HepG2 (cell line): Measurements from ENCODE around the gene SWSAP1. TPM values are rescaled to one million over a fixed set of nuclear protein-coding genes. Genes with fewer than 3 reads are reported as not detected.

Experiments used
- AKAP8 ChIP-seq: sonication (generic); formaldehyde crosslinking; IDR thresholded peaks from 2 replicates; pipeline ENCODE4 v1.5.1; 2020; ENCODE audit warnings: mild to moderate bottlenecking, missing genetic modification reagents
- ATRX ChIP-seq: sonication (generic); formaldehyde crosslinking; IDR thresholded peaks from 2 replicates; pipeline ENCODE4 v1.4.0; 2020; ENCODE audit warnings: missing genetic modification reagents, borderline replicate concordance
- GABPA ChIP-seq, 2 experiments: IDR thresholded peaks; 2 replicates each; pipeline ENCODE4 v1.6.1; 2011 to 2016; ENCODE audit warnings: low read depth in 2 of 2, low read length in 1 of 2, missing biosample characterization in 1 of 2, missing genetic modification characterization in 1 of 2
- GABPB1 ChIP-seq: IDR thresholded peaks from 2 replicates; pipeline ENCODE4 v1.6.1; 2016; ENCODE audit warnings: mild to moderate bottlenecking, missing genetic modification reagents, moderate library complexity, missing compliant biosample characterization
- MTA3 ChIP-seq: sonication (generic); formaldehyde crosslinking; IDR thresholded peaks from 2 replicates; pipeline ENCODE4 v1.4.0; 2020; ENCODE audit warnings: missing genetic modification reagents
- NFKBIZ ChIP-seq: IDR thresholded peaks from 2 replicates; pipeline ENCODE4 v1.6.1; 2018; ENCODE audit warnings: missing genetic modification reagents, missing compliant biosample characterization
- ONECUT2 ChIP-seq: sonication (generic); formaldehyde crosslinking; IDR thresholded peaks from 2 replicates; pipeline ENCODE4 v1.4.0; 2020; ENCODE audit warnings: missing genetic modification reagents
- RFXANK ChIP-seq: IDR thresholded peaks from 2 replicates; pipeline ENCODE4 v1.6.1; 2016
- TAF15 ChIP-seq: fragments of 200-400 bp; formaldehyde crosslinking; IDR thresholded peaks from one replicate; pipeline ENCODE4 v1.6.1; 2018; ENCODE audit warnings: mild to moderate bottlenecking, low read depth, low read length; ENCODE audit not compliant: poor library complexity, severe bottlenecking
- TCF12 ChIP-seq, 2 experiments: fragments of 450-650 bp in 1 of 2; sonication (generic) in 1 of 2; formaldehyde crosslinking in 1 of 2; IDR thresholded peaks; 2 replicates each; pipeline versions ENCODE4 v1.6.1 to v1.8.0; 2017 to 2022; ENCODE audit warnings: antibody characterized with exemption in 1 of 2, mild to moderate bottlenecking in 1 of 2, missing genetic modification reagents in 1 of 2, moderate library complexity in 1 of 2
- THRA ChIP-seq: sonication (generic); formaldehyde crosslinking; IDR thresholded peaks from 2 replicates; pipeline ENCODE4 v1.4.0; 2020; ENCODE audit warnings: missing genetic modification reagents, borderline replicate concordance
- TMF1 ChIP-seq: sonication (generic); formaldehyde crosslinking; IDR thresholded peaks from 2 replicates; pipeline ENCODE4 v1.8.1; 2022; ENCODE audit warnings: low read depth, missing genetic modification reagents
- ZBTB37 ChIP-seq: sonication (generic); formaldehyde crosslinking; IDR thresholded peaks from 2 replicates; pipeline ENCODE4 v1.4.0; 2020; ENCODE audit warnings: mild to moderate bottlenecking, missing genetic modification reagents
- ZFP90 ChIP-seq: sonication (generic); formaldehyde crosslinking; IDR thresholded peaks from 2 replicates; pipeline ENCODE4 v1.8.0; 2022; ENCODE audit warnings: missing genetic modification reagents, mild to moderate bottlenecking, inconsistent platforms, borderline replicate concordance
- ZMYM2 ChIP-seq: sonication (generic); formaldehyde crosslinking; IDR thresholded peaks from 2 replicates; pipeline ENCODE4 v1.8.0; 2022; ENCODE audit warnings: mild to moderate bottlenecking, missing genetic modification reagents
- ZNF224 ChIP-seq: sonication (generic); formaldehyde crosslinking; IDR thresholded peaks from 2 replicates; pipeline ENCODE4 v1.5.0; 2020; ENCODE audit warnings: mild to moderate bottlenecking, missing genetic modification reagents
- ZNF282 ChIP-seq: fragments of 450-650 bp; IDR thresholded peaks from 2 replicates; pipeline ENCODE4 v1.6.1; 2018; ENCODE audit not compliant: partially characterized antibody
- ZNF75D ChIP-seq: sonication (generic); formaldehyde crosslinking; IDR thresholded peaks from 2 replicates; pipeline ENCODE4 v1.8.1; 2023; ENCODE audit warnings: missing genetic modification reagents, mild to moderate bottlenecking, borderline replicate concordance
- ZNF766 ChIP-seq: sonication (generic); formaldehyde crosslinking; IDR thresholded peaks from 2 replicates; pipeline ENCODE4 v1.5.0; 2020; ENCODE audit warnings: missing genetic modification reagents, borderline replicate concordance
- ZSCAN12 ChIP-seq: sonication (generic); formaldehyde crosslinking; IDR thresholded peaks from 2 replicates; pipeline ENCODE4 v1.9.0; 2021; ENCODE audit warnings: mild to moderate bottlenecking, missing genetic modification reagents
- ZSCAN9 ChIP-seq: IDR thresholded peaks from 2 replicates; pipeline ENCODE4 v1.6.1; 2016; ENCODE audit warnings: borderline replicate concordance
- polyA plus RNA-seq, 8 experiments: library from polyadenylated mRNA; depleted of rRNA in 3 of 8; stranded (reverse) in 7 of 8; unstranded in 1 of 8; fragments of >200 nt; fragmentation: Illumina TruSeq in 4 of 8; extraction: Trizol in 4 of 8; gene quantifications; 2 replicates each; pipeline versions ENCODE4 v1.2.1 to v1.2.3, GENCODE V29; 2011 to 2016; ENCODE audit warnings: low read depth in 4 of 8, missing spikeins in 1 of 8, mixed read lengths in 1 of 8; ENCODE audit not compliant: insufficient read depth in 1 of 8
- total RNA-seq, 5 experiments: library from RNA; depleted of rRNA; stranded (reverse); fragments of >200 nt; fragmentation: Illumina TruSeq; extraction: Trizol; gene quantifications; 2 replicates each; pipeline ENCODE4 v1.2.3, GENCODE V29; 2016; ENCODE audit warnings: low read depth in 1 of 5
- TF ChIP-seq, protein P1 (sequence below): sonication (generic); formaldehyde crosslinking; conservative IDR thresholded peaks from 2 replicates; pipeline ENCODE4 v1.8.0; 2022; ENCODE audit warnings: low read depth, missing genetic modification reagents
- TF ChIP-seq, protein P2 (sequence below): sonication (generic); formaldehyde crosslinking; IDR thresholded peaks from 2 replicates; pipeline ENCODE4 v1.5.0; 2020; ENCODE audit warnings: missing genetic modification reagents, mild to moderate bottlenecking, borderline replicate concordance

The SWSAP1 gene
- total and polyA plus RNA-seq, 2 of the 13 experiments (the other 11 are each of a cell fraction or from before 2014, with no cell fraction given), result 2.7 to 3.3 TPM

- TF ChIP-seq, protein P1, sequence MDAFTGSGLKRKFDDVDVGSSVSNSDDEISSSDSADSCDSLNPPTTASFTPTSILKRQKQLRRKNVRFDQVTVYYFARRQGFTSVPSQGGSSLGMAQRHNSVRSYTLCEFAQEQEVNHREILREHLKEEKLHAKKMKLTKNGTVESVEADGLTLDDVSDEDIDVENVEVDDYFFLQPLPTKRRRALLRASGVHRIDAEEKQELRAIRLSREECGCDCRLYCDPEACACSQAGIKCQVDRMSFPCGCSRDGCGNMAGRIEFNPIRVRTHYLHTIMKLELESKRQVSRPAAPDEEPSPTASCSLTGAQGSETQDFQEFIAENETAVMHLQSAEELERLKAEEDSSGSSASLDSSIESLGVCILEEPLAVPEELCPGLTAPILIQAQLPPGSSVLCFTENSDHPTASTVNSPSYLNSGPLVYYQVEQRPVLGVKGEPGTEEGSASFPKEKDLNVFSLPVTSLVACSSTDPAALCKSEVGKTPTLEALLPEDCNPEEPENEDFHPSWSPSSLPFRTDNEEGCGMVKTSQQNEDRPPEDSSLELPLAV, result no peak
- no peak for TF ChIP-seq ZNF75D
- no peak for TF ChIP-seq MTA3
- no peak for TF ChIP-seq ZNF224 (CRISPR knock-in tag)
- TF ChIP-seq ATRX, result no peak
- TF ChIP-seq ZNF766 (CRISPR knock-in tag), result no peak
- TF ChIP-seq ZSCAN12 (CRISPR knock-in tag), result no peak
- TF ChIP-seq, protein P2, sequence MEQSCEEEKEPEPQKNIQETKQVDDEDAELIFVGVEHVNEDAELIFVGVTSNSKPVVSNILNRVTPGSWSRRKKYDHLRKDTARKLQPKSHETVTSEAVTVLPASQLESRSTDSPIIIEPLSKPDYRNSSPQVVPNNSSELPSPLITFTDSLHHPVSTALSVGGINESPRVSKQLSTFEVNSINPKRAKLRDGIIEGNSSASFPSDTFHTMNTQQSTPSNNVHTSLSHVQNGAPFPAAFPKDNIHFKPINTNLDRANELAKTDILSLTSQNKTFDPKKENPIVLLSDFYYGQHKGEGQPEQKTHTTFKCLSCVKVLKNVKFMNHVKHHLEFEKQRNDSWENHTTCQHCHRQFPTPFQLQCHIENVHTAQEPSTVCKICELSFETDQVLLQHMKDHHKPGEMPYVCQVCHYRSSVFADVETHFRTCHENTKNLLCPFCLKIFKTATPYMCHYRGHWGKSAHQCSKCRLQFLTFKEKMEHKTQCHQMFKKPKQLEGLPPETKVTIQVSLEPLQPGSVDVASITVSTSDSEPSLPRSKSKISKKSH (CRISPR knock-in tag), result no peak
- TF ChIP-seq ZNF282, result no peak
- TF ChIP-seq TCF12 (IDR thresholded peaks at IDR 0.05), result no peak
- no peak for TF ChIP-seq TCF12 (CRISPR knock-in tag; IDR thresholded peaks at IDR 0.05)
- no peak for TF ChIP-seq GABPB1 (CRISPR knock-in tag)
- peak; percentile 72 for TF ChIP-seq ONECUT2
- no peak for TF ChIP-seq TMF1 (CRISPR knock-in tag)
- no peak for TF ChIP-seq GABPA (IDR thresholded peaks at IDR 0.05; ENCODE audit: low read depth, low read length)
- TF ChIP-seq GABPA (CRISPR knock-in tag; IDR thresholded peaks at IDR 0.05; ENCODE audit: low read depth), result peak; percentile 40
- no peak for TF ChIP-seq RFXANK
- TF ChIP-seq ZFP90, result no peak
- TF ChIP-seq AKAP8 (CRISPR knock-in tag), result no peak
- no peak for TF ChIP-seq NFKBIZ
- TF ChIP-seq TAF15, result no peak
- TF ChIP-seq THRA (CRISPR knock-in tag), result no peak
- no peak for TF ChIP-seq ZMYM2 (CRISPR knock-in tag)
- no peak for TF ChIP-seq ZSCAN9 (CRISPR knock-in tag)
- no peak for TF ChIP-seq ZBTB37 (CRISPR knock-in tag)
Observed at GRCh38 chr19:11387162-11388034, 12.9 kb downstream of the SWSAP1 start (continued).
